Natural killer cell (primary cell): ENCODE results near the gene ARHGEF37. TPM values are rescaled to one million over a fixed set of nuclear protein-coding genes. Genes with fewer than 3 reads are reported as not detected.

Experiments used
- ATAC-seq, 3 donors: fragments of 150-1000 bp in 2 of 3; fragments of 200-7000 bp in 1 of 3; cut with Tn5 transposase; 1 replicate in 1 of 3; 2 replicates in 2 of 3; pipeline ENCODE4 v1.10.0; 2021; ENCODE audit warnings: mild to moderate bottlenecking in 2 of 3, moderate library complexity in 2 of 3
- DNase-seq, 2 donors: peaks; one replicate each; pipeline versions ENCODE4 v3.0.0 to v3.0.0-alpha.2; 2013 to 2021; ENCODE audit warnings: mixed read lengths in 1 of 2
- H3K27ac ChIP-seq: one replicate; pipeline ENCODE4 v1.5.1; 2013; ENCODE audit warnings: mild to moderate bottlenecking, low read length
- H3K27me3 ChIP-seq: one replicate; pipeline ENCODE4 v1.6.1; 2013; ENCODE audit warnings: low read length; ENCODE audit not compliant: control insufficient read depth, insufficient read depth
- H3K36me3 ChIP-seq: one replicate; pipeline ENCODE4 v1.6.1; 2013; ENCODE audit warnings: low read length; ENCODE audit not compliant: control insufficient read depth, insufficient read depth
- H3K4me1 ChIP-seq: one replicate; pipeline ENCODE4 v1.6.1; 2013; ENCODE audit warnings: low read length; ENCODE audit not compliant: control insufficient read depth, insufficient read depth
- H3K4me3 ChIP-seq: one replicate; pipeline ENCODE4 v1.5.1; 2013; ENCODE audit warnings: low read length
- H3K9me3 ChIP-seq: one replicate; pipeline ENCODE4 v1.6.1; 2013; ENCODE audit warnings: low read length; ENCODE audit not compliant: control insufficient read depth, insufficient read depth
- H3K27ac Mint-ChIP-seq, 2 donors: one replicate each; pipeline ENCODE4 v1.8.0; 2022; ENCODE audit warnings: mild to moderate bottlenecking in 2 of 2, mixed read lengths in 2 of 2, moderate library complexity in 1 of 2
- H3K27me3 Mint-ChIP-seq, 2 donors: one replicate each; pipeline ENCODE4 v1.8.0; 2022; ENCODE audit warnings: low read depth in 2 of 2, mixed read lengths in 2 of 2
- H3K36me3 Mint-ChIP-seq: one replicate; pipeline ENCODE4 v1.8.0; 2022; ENCODE audit warnings: mixed read lengths
- H3K4me1 Mint-ChIP-seq, 2 donors: one replicate each; pipeline ENCODE4 v1.8.0; 2022; ENCODE audit warnings: mixed read lengths in 2 of 2
- H3K4me3 Mint-ChIP-seq: one replicate; pipeline ENCODE4 v1.8.0; 2022; ENCODE audit warnings: mild to moderate bottlenecking, moderate library complexity, mixed read lengths
- H3K9me3 Mint-ChIP-seq, 2 donors: one replicate each; pipeline ENCODE4 v1.8.0; 2022; ENCODE audit warnings: mixed read lengths in 2 of 2
- whole genome bisulfite sequencing: methylation state at CpG from one replicate; pipeline ENCODE4 v1.1.7; 2013; ENCODE audit warnings: missing lambda C conversion rate; ENCODE audit not compliant: insufficient coverage; 5-methylcytosine and 5-hydroxymethylcytosine counted together
- intact Hi-C: fragments of 100-400 bp; cut with micrococcal nuclease; formaldehyde crosslinking; loops from one replicate; pipeline ENCODE4 v1.14.2; 2022
- total RNA-seq, 4 donors: library from RNA; stranded (reverse); fragments of 120-200 nt in 1 of 4; gene quantifications; one replicate each; pipeline versions ENCODE4 v1.2.3 to v1.2.4, GENCODE V29; 2013 to 2022
- TF ChIP-seq, protein P1 (sequence below): fragments of 200-600 bp; IDR thresholded peaks from one replicate; pipeline ENCODE4 v1.8.0; 2022; ENCODE audit warnings: antibody characterized with exemption

ARHGEF37 gene
- total RNA-seq, 3 donors from 2014 or later (not counting 1 experiment from before 2014, with no cell fraction given) = 0.61 to 2.6 TPM; not detected in 1

DNA sequence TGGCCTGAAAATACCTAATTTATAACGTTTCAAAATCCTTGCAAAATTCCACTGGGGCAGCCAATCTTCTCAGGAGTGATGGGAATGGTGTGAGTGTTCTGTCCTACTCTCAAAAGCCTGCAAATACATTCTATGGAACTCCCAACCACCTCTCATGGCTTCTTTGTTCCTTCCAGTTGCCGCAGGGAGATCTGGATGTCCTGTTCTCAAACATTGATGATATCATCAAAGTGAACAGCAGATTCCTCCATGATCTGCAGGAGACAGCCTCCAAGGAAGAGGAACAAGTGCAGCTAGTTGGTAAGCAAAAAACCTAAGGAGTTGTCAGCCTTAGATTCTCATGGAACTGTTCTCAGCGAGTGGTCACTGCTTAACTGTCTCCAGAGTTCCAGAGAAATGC, 19.6 kb downstream of the ARHGEF37 start:
- intact Hi-C loops = no loop called here
- Histone ChIP-seq H3K4me1 (peaks cover 7% of the 10 kb centered on the region), H3K36me3 (no peaks in the 10 kb centered on the region), H3K4me3 (no peak overlapping the region), H3K27me3 (no peaks in the 10 kb centered on the region), H3K9me3 (no peaks in the 10 kb centered on the region), H3K27ac (no peak overlapping the region)
- TF ChIP-seq, protein P1, sequence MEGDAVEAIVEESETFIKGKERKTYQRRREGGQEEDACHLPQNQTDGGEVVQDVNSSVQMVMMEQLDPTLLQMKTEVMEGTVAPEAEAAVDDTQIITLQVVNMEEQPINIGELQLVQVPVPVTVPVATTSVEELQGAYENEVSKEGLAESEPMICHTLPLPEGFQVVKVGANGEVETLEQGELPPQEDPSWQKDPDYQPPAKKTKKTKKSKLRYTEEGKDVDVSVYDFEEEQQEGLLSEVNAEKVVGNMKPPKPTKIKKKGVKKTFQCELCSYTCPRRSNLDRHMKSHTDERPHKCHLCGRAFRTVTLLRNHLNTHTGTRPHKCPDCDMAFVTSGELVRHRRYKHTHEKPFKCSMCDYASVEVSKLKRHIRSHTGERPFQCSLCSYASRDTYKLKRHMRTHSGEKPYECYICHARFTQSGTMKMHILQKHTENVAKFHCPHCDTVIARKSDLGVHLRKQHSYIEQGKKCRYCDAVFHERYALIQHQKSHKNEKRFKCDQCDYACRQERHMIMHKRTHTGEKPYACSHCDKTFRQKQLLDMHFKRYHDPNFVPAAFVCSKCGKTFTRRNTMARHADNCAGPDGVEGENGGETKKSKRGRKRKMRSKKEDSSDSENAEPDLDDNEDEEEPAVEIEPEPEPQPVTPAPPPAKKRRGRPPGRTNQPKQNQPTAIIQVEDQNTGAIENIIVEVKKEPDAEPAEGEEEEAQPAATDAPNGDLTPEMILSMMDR = no peak
- H3K27ac Mint-ChIP-seq = no peak overlapping the region
- H3K36me3 Mint-ChIP-seq = no peaks in the 10 kb centered on the region
- H3K4me3 Mint-ChIP-seq = no peak overlapping the region
- no peak for ATAC-seq
- H3K4me1 Mint-ChIP-seq = peaks cover 6% of the 10 kb centered on the region in 2 donors
- 92% methylated on average over 3 of the region's 3 CpGs for WGBS
- no peaks in the 10 kb centered on the region for H3K27me3 Mint-ChIP-seq
- DNase-seq = no peak
- no peaks in the 10 kb centered on the region for H3K9me3 Mint-ChIP-seq

DNA sequence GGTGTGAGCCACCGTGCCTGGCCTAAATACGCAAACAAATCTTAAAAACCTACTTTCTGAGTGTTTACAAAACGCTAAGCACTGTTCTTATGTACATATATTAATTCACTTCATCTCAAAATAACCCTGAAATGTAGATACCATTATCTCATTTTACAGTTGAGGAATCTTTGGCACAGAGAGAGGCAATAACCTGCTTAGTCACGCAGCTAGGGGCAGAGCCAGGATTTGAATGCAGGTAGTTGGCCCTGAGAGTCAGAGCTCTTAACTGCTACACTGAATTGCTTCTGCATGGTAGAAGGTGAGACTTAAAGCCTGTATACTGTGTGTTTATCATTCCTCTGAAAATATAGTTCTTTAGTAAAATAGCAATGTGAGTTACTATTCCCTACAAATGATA, 21.9 kb downstream of the ARHGEF37 start:
- WGBS = 98% methylated on average over 4 of the region's 4 CpGs
- Mint-ChIP-seq H3K27me3 (no peaks in the 10 kb centered on the region), H3K4me3 (no peak overlapping the region), H3K4me1 (peaks cover 20 to 22% of the 10 kb centered on the region in 2 donors), H3K27ac (no peak overlapping the region), H3K36me3 (no peaks in the 10 kb centered on the region), H3K9me3 (no peaks in the 10 kb centered on the region)
- ATAC-seq (no peak), DNase-seq (no peak)
- intact Hi-C loops = no loop called here
- no peaks in the 10 kb centered on the region for H3K9me3 ChIP-seq
- no peak overlapping the region for H3K4me3 ChIP-seq
- H3K36me3 ChIP-seq = no peaks in the 10 kb centered on the region
- TF ChIP-seq, protein P1 = no peak
- H3K4me1 ChIP-seq = peaks cover 20% of the 10 kb centered on the region
- H3K27ac ChIP-seq = no peak overlapping the region
- no peaks in the 10 kb centered on the region for H3K27me3 ChIP-seq

DNA sequence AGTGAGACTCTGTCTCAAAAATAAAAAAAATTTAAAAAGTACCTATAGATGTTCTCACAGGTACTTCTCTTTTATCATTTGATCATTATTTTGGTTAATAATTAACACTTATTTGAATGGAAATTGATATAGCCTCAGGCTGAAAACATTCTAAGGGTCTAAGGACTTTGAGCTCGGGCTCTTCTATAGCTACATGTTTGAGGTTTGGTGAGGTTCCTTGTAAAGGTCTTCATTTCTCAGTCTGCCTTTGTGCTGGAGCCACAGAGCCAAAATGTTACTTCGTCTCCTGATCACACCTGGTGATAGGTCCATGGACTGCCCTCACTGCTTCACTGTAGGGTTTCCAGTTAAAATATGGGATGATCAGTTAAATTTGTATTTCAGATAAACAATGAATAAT, 22.6 kb downstream of the ARHGEF37 start:
- peaks cover 20 to 22% of the 10 kb centered on the region in 2 donors for H3K4me1 Mint-ChIP-seq
- no peak for ATAC-seq
- Histone ChIP-seq H3K9me3 (no peaks in the 10 kb centered on the region), H3K27me3 (no peaks in the 10 kb centered on the region), H3K4me3 (no peak overlapping the region), H3K4me1 (peaks cover 20% of the 10 kb centered on the region), H3K27ac (no peak overlapping the region), H3K36me3 (no peaks in the 10 kb centered on the region)
- H3K4me3 Mint-ChIP-seq = no peak overlapping the region
- no peaks in the 10 kb centered on the region for H3K27me3 Mint-ChIP-seq
- WGBS = 100% methylated on average over 2 of the region's 2 CpGs
- H3K27ac Mint-ChIP-seq = no peak overlapping the region
- no peaks in the 10 kb centered on the region for H3K9me3 Mint-ChIP-seq
- no peak for DNase-seq
- TF ChIP-seq, protein P1 = no peak
- intact Hi-C loops = no loop called here
- H3K36me3 Mint-ChIP-seq = no peaks in the 10 kb centered on the region

DNA sequence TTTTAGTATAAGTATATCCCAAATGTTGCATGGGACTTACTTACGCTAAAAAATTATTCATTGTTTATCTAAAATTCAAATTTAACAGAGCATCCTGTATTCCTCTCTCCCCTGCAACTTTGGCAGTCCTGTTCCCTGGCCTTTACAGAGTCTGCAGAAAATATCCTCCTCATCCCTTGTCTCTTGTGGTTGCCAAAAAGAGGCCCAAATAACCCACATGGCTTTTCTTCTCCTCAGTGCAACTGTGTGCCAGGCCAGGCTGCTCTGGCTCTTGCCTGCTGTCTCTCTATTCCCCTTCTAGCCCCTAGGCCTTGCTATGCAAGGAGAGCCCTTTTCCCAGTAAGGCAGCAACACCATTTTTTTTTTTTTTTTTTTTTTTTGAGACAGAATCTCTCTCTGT, 23.0 kb downstream of the ARHGEF37 start:
- no peaks in the 10 kb centered on the region for H3K27me3 ChIP-seq
- Mint-ChIP-seq H3K27me3 (no peaks in the 10 kb centered on the region), H3K4me3 (no peak overlapping the region), H3K27ac (no peak overlapping the region), H3K9me3 (no peaks in the 10 kb centered on the region), H3K4me1 (peaks cover 20 to 22% of the 10 kb centered on the region in 2 donors), H3K36me3 (no peaks in the 10 kb centered on the region)
- 93% methylated on average over 1 of the region's 1 CpG for WGBS
- H3K4me3 ChIP-seq = no peak overlapping the region
- H3K36me3 ChIP-seq = no peaks in the 10 kb centered on the region
- no peak for ATAC-seq
- H3K9me3 ChIP-seq = no peaks in the 10 kb centered on the region
- H3K27ac ChIP-seq = no peak overlapping the region
- no peak for DNase-seq
- intact Hi-C loops = no loop called here
- TF ChIP-seq, protein P1 = no peak
- peaks cover 20% of the 10 kb centered on the region for H3K4me1 ChIP-seq
